ENCODE results near the gene RAG2.

GRCh38 chr11:36566407-36567053, 31.5 kb downstream of the RAG2 start:
- TF ChIP-seq CTCF (IDR thresholded peaks at IDR 0.05; ENCODE audit: extremely low read depth in 1 of 2, insufficient read depth in 1 of 2, low read depth in 1 of 2, low read length in 2 of 2), result no peak
- no peak for TF ChIP-seq POLR2A (IDR thresholded peaks at IDR 0.05; ENCODE audit: low read depth, low read length)
- TF ChIP-seq GATA2 (IDR thresholded peaks at IDR 0.05; ENCODE audit: insufficient read depth, insufficient read length, low read depth, low read length), result no peak
- TF ChIP-seq MAX (IDR thresholded peaks at IDR 0.05; ENCODE audit: insufficient read depth, insufficient read length), result no peak
- no peak for TF ChIP-seq EZH2 (IDR thresholded peaks at IDR 0.05; ENCODE audit: borderline replicate concordance, low read depth, low read length, severe bottlenecking)

All from endothelial cell of umbilical vein (primary cell).